ENCODE data around the gene IFT43. TPM values are rescaled to one million over a fixed set of nuclear protein-coding genes. Genes with fewer than 3 reads are reported as not detected.

IFT43 gene
- polyA plus RNA-seq, 3 donors: 21.5 to 38.9 (median 33.3) TPM

- WGBS, 3 donors: 44 to 50% (median 50%) methylated on average over 3 of the region's 3 CpGs
- H3K27ac ChIP-seq (ENCODE audit: low read depth, low read length): no peak overlapping the region
Measured at GRCh38 chr14:76055330-76055729, 69.8 kb downstream of the IFT43 start.

GRCh38 chr14:76056128-76056527 lies 70.6 kb downstream of the IFT43 start:
- H3K27ac ChIP-seq (ENCODE audit: low read depth, low read length): no peak overlapping the region
- WGBS, 3 donors: 92 to 94% (median 93%) methylated on average over 8 of the region's 8 CpGs

DNA sequence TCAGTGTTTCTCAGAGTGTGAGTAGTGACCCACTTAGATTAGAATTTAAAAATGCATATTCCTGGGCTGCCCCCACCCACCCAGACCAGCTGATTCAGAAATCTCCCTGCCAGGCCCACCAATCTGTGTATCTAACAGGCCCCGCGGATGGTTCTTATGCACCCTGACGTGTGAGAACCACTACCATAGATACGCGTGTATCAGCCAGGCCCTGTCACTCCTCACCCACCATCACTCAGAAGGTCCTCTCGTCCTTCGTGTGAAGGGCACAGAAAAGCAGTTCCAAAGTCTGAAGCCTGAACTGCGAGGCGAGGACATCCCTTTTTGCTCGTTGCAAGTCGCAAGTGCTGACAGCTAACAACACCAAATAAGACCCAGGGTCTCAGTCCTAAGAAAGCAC lies 72.4 kb downstream of the IFT43 start:
- H3K27ac ChIP-seq (ENCODE audit: low read depth, low read length): no peak overlapping the region
- 93 to 97% (median 95%) methylated on average over 11 of the region's 11 CpGs for WGBS, 3 donors

- WGBS, 3 donors: 91 to 93% (median 92%) methylated on average over 3 of the region's 3 CpGs
- no peak overlapping the region for H3K27ac ChIP-seq (ENCODE audit: low read depth, low read length)
Measured at GRCh38 chr14:76063327-76063726, 77.8 kb downstream of the IFT43 start.

DNA sequence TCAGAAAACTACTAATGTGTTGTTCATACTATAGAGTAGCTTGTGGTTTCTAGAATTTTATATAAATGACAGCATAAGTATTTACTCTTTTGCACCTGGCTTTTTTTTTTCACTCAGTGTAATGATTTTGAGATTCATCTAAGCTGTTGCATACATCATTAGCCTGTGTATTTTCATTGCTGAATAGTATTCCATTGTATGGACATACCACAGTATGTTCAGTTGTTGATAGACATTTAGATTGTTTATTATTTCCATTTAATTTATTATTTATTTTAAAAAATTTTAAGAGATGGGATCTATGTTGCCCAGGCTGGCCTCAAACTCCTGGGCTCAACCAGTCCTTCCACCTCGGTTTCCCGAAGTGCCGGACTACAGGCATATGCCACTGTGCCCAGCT lies 80.0 kb downstream of the IFT43 start:
- no peak overlapping the region for H3K27ac ChIP-seq (ENCODE audit: low read depth, low read length)
- 94 to 96% (median 96%) methylated on average over 3 of the region's 3 CpGs for WGBS, 3 donors

DNA sequence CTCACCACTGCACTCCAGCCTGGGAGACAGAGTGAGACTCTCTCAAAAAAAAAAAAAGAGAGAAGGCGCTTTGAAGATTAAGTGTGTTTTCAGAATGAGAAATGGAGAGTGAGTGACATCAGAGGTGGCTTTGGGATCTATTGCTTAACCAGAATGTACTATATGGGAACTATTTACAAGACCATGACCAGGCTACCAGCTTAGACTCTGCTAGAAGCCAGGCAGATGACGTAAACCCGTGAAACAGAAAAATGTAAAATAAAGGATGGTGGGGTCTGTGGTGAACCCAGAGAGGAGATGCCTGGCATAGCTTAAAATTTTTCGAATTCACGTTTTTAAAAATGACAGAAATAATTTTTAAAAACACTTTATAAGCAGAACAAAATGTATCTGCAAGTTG lies 82.0 kb downstream of the IFT43 start:
- H3K27ac ChIP-seq (ENCODE audit: low read depth, low read length): no peak overlapping the region
- WGBS, 3 donors: 84 to 95% (median 89%) methylated on average over 5 of the region's 5 CpGs

GRCh38 chr14:76073717-76074116 lies 88.2 kb downstream of the IFT43 start:
- H3K27ac ChIP-seq (ENCODE audit: low read depth, low read length): no peak overlapping the region
- 71 to 83% (median 81%) methylated on average over 12 of the region's 12 CpGs for WGBS, 3 donors

- no peak overlapping the region for H3K27ac ChIP-seq (ENCODE audit: low read depth, low read length)
Measured at GRCh38 chr14:76077340-76077739, 91.8 kb downstream of the IFT43 start.

GRCh38 chr14:76078501-76078900 lies 92.9 kb downstream of the IFT43 start:
- no peak overlapping the region for H3K27ac ChIP-seq (ENCODE audit: low read depth, low read length)
- WGBS, 3 donors: 85 to 95% (median 94%) methylated on average over 10 of the region's 10 CpGs

More at GRCh38 chr14:76077340-76077739, 91.8 kb downstream of the IFT43 start:
- WGBS, 3 donors: 69 to 84% (median 81%) methylated on average over 2 of the region's 2 CpGs

DNA sequence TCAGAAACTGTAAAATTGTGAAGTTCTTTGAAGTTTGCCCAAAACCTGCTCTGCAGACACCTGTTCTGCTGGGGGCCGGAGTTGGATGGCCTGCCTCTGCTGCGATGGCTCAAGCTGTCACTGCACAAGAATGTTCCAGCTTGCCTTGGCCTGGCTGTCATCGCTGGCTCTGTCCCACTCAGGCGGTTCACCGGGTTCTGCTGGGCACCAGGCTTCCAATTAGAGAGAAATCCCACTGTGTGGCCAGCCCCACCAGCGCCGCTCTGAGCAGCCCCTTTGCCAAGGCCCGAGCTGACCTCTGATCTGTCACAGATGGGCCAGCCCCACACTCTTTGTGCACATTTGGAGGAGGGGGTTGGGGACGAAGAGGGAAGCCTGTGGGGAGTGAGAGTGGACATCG lies 94.5 kb downstream of the IFT43 start:
- WGBS, 3 donors: 83 to 91% (median 84%) methylated on average over 10 of the region's 10 CpGs

DNA sequence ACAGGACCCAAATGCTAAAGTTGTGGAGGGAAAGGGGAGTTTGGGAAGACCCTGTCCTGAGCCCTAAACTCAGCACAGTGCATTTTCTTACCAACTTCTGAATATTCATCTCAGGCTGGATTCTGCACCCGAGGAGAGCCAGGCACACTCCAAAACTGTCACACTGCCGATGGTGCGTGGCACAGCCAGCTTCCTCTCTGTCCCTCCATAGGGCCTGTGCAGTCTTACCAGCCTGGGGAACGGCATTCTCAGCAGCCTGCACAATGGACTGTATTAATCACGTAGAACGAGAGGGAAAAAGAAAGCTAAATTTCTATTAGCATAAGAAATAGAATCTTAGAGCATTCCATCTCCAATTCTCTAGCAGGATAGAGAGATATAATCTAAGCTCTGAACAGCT lies 94.9 kb downstream of the IFT43 start:
- WGBS, 3 donors: 85 to 91% (median 86%) methylated on average over 6 of the region's 6 CpGs

More for the DNA sequence above, 94.5 kb downstream of the IFT43 start:
- no peak overlapping the region for H3K27ac ChIP-seq (ENCODE audit: low read depth, low read length)

DNA sequence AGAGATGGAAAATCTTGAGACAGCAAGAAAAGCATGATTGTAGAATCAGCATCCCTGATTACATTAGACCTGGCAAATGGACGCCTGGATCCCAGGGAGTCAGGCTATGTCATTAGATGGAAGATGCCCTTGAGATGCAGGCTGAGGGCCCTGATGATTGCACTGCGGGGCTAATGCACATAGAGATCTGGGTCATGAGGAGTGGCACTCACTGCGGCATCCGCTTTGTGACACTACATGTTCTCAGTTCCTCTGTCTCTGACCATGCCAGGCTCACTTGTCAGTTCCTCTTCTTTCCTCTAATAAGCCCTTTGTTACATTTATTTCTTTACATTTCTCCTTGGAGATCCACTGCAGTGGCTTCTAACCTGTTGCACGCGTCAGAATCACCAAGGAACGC lies 96.1 kb downstream of the IFT43 start:
- no peak overlapping the region for H3K27ac ChIP-seq (ENCODE audit: low read depth, low read length)
- 89 to 92% (median 91%) methylated on average over 7 of the region's 7 CpGs for WGBS, 3 donors

More for the DNA sequence above, 94.9 kb downstream of the IFT43 start:
- H3K27ac ChIP-seq (ENCODE audit: low read depth, low read length): no peak overlapping the region

DNA sequence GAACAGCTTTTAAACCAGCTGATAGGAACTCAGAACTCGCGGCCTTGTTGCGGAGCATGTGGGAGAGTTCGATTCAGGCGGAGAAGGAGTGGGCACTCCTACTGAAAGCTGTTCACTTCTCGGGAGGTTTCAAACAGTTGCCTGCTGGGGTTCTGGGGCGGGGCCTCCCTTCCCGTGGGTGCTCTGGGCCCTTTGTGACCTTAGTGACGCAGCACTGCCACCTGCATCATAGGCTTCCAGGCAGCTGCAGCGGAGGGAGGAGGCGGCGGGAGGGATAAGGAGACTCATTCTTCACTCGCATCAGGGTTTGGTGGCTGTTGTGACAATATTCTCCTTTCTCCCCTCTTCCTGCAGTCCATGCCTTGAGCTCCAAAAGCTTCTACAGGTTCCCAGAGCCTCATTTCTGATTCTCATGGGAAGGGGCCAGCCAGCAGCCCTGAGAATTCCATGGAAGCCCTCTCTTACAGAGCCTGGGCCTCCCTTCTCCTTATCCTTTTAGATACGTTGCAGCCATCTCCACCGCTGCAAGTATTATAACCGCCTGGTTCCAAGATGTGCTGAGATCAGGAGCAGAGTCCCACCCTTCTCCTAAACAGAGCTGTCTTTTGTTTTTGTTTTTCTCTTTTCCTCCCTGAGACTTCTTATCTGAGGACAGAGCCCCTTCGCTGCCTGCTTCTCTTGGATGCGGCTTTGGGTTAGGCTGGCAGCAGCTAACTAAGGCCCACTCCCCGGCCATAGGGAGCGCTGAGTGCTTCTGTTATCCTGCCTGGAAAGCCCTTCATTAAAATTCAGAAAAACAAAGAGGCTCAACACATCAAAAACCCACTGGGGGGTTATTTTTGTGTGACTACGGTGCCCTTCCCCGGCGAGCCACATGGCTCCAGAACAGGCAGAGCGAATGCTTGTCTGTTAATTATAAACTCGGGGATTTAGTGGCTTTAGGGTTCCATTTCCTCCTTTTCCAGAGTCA lies 98.5 kb downstream of the IFT43 start:
- WGBS, 3 donors: 83 to 90% (median 90%) methylated on average over 25 of the region's 25 CpGs

DNA sequence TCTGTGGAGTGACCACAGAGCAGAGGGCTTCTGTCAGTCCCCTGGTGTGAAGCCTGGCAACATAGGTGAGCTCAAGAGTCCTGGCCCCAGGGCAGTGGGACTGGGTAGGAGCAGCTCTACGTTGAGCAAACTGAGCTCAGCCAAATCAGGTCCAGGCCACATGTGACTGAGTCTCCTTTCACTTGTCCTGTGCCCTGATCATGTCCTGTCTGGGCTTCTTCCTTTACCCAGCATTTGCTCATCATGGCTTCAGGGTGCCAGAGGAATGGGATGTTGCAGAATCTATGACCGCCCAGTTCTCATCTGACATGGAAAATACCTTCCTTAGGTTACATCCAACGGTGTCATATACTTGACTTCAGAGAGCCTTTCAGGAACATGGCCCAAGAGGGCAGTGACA lies 99.8 kb downstream of the IFT43 start:
- no peak overlapping the region for H3K27ac ChIP-seq (ENCODE audit: low read depth, low read length)
- WGBS, 3 donors: 85 to 91% (median 89%) methylated on average over 3 of the region's 3 CpGs

More for the DNA sequence above, 98.5 kb downstream of the IFT43 start:
- H3K27ac ChIP-seq (ENCODE audit: low read depth, low read length): no peak overlapping the region

GRCh38 chr14:76086636-76087035 lies 101.1 kb downstream of the IFT43 start:
- H3K27ac ChIP-seq (ENCODE audit: low read depth, low read length): no peak overlapping the region
- WGBS, 3 donors: 74 to 87% (median 85%) methylated on average over 4 of the region's 4 CpGs

- no peak overlapping the region for H3K27ac ChIP-seq (ENCODE audit: low read depth, low read length)
- 67 to 78% (median 73%) methylated on average over 8 of the region's 8 CpGs for WGBS, 3 donors
Measured at GRCh38 chr14:76088326-76088725, 102.8 kb downstream of the IFT43 start.

DNA sequence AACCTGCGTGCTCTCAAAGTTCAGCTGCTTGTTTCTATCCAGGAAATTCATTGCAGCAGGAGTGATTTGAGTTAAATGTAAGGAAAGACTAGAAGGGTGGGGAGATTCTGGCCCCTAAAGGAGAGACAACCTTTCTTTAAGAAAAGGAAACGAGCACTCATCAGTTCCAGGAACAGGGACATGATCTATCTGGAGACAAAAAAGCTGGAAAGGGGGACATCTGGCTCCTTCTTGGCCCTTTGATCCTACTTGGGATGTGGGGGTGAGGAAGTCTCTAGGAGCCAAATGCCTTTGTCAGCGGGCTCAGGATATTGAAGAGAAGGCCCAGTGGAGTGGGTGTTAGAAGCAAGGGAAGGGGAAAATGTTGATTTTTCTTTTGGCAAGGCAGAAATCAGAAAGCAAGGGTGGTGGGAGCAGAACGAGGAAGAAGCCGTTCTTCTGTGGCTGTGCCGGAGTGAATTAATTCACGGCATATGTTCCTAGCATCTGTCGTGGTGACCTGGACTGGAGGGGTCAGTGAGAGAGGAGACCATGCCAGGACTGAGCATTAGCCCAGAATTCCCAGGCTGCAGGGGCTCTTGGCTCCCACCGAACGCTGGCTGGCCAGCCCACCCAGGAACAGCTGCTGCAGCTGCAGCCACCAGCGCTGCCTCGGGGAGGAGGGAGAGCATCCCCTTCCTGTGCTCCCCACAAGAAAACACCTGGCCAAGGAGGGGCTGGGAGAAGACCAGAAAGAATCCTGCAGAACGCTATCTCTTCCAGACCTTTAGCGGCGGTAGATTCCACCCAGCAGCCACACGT lies 103.4 kb downstream of the IFT43 start:
- WGBS, 3 donors: 44 to 69% (median 52%) methylated on average over 16 of the region's 16 CpGs
- no peak overlapping the region for H3K27ac ChIP-seq (ENCODE audit: low read depth, low read length)

GRCh38 chr14:76089575-76089974 lies 104.0 kb downstream of the IFT43 start:
- no peak overlapping the region for H3K27ac ChIP-seq (ENCODE audit: low read depth, low read length)
- 38 to 58% (median 55%) methylated on average over 6 of the region's 6 CpGs for WGBS, 3 donors
